Type B pancreatic cell (in vitro differentiated cells): Measurements from ENCODE around the gene TSFM. TPM values are rescaled to one million over a fixed set of nuclear protein-coding genes. Genes with fewer than 3 reads are reported as not detected.

Source experiments
- DNase-seq: peaks from one replicate; pipeline ENCODE4 v3.0.0; 2021; ENCODE audit warnings: mixed read lengths; ENCODE audit not compliant: unreplicated experiment; ENCODE audit errors: extremely low spot score
- H3K27ac Mint-ChIP-seq: 2 replicates; pipeline ENCODE4 v1.8.0; 2021; ENCODE audit warnings: mild to moderate bottlenecking, mixed read lengths
- H3K27me3 Mint-ChIP-seq: 2 replicates; pipeline ENCODE4 v1.8.0; 2021; ENCODE audit warnings: mixed read lengths
- H3K36me3 Mint-ChIP-seq: 2 replicates; pipeline ENCODE4 v1.8.0; 2021; ENCODE audit warnings: mixed read lengths
- H3K4me1 Mint-ChIP-seq: one replicate; pipeline ENCODE4 v1.8.0; 2021; ENCODE audit warnings: mixed read lengths; ENCODE audit not compliant: unreplicated experiment
- H3K4me3 Mint-ChIP-seq: 2 replicates; pipeline ENCODE4 v1.8.0; 2021; ENCODE audit warnings: mild to moderate bottlenecking, mixed read lengths
- H3K9me3 Mint-ChIP-seq: 2 replicates; pipeline ENCODE4 v1.8.0; 2021; ENCODE audit warnings: mixed read lengths
- total RNA-seq: library from RNA; stranded (reverse); gene quantifications from 2 replicates; pipeline ENCODE4 v1.2.1, GENCODE V29; 2021; ENCODE audit warnings: low replicate concordance
- TF ChIP-seq, protein P1 (sequence below): fragments of 200-600 bp; sonication (generic); conservative IDR thresholded peaks from 2 replicates; pipeline ENCODE4 v1.5.0; 2021; ENCODE audit warnings: antibody characterized with exemption, mild to moderate bottlenecking

TSFM gene
- total RNA-seq, 1 donor from 2014 or later, result 33.0 TPM

GRCh38 chr12:57833672-57834071 is 51.1 kb downstream of the TSFM start:
- TF ChIP-seq, protein P1, sequence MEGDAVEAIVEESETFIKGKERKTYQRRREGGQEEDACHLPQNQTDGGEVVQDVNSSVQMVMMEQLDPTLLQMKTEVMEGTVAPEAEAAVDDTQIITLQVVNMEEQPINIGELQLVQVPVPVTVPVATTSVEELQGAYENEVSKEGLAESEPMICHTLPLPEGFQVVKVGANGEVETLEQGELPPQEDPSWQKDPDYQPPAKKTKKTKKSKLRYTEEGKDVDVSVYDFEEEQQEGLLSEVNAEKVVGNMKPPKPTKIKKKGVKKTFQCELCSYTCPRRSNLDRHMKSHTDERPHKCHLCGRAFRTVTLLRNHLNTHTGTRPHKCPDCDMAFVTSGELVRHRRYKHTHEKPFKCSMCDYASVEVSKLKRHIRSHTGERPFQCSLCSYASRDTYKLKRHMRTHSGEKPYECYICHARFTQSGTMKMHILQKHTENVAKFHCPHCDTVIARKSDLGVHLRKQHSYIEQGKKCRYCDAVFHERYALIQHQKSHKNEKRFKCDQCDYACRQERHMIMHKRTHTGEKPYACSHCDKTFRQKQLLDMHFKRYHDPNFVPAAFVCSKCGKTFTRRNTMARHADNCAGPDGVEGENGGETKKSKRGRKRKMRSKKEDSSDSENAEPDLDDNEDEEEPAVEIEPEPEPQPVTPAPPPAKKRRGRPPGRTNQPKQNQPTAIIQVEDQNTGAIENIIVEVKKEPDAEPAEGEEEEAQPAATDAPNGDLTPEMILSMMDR, result no peak
- Mint-ChIP-seq H3K27me3 (no peaks in the 10 kb centered on the region), H3K4me3 (peak overlapping the region; percentile 59), H3K4me1 (peaks cover 46% of the 10 kb centered on the region), H3K27ac (peak overlapping the region; percentile 39), H3K36me3 (no peaks in the 10 kb centered on the region), H3K9me3 (no peaks in the 10 kb centered on the region)
- DNase-seq, result no peak

DNA sequence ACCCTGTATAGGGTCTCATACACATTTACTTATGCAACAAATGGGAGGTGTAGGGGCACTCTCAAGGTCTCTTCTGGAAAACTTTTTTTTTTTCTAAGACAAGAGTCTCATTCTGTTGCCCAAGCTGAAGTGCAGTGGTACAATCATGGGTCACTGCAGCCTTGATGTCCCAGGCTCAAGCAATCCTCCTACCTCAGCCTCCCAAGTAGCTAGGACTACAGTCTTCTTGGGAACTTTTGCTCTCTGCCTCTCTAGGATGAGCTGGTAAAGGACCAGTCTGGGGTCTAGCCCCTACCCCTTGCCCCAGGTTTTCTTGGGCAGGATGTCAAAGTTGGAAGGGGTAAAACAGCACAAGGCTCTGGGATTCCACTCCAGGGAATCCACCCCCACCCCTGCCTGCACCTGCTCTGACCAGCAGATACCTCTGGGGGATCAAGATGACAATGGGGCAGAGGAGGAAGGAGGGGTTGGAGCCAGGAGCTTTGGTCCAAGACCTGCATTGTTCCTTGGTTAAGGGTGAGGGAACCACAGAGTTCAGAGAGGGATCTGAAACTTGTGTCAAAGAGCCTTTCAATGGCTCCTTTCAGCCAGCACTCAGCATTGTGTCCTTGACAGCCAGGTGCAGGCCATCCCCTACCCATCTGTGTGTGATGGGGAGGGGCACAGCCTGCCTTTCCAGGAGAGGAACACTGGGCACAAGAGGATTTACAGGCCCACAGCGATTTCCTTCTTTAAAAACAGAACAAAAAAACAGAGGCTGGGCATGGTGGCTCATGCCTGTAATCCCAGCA is 51.7 kb downstream of the TSFM start:
- Mint-ChIP-seq H3K27me3 (no peaks in the 10 kb centered on the region), H3K36me3 (no peaks in the 10 kb centered on the region), H3K4me3 (no peak overlapping the region), H3K27ac (peak overlapping the region; percentile 39), H3K9me3 (no peaks in the 10 kb centered on the region), H3K4me1 (peaks cover 52% of the 10 kb centered on the region)
- TF ChIP-seq, protein P1, result no peak
- no peak for DNase-seq

GRCh38 chr12:57835366-57836288 is 53.0 kb downstream of the TSFM start:
- H3K4me3 Mint-ChIP-seq, result no peak overlapping the region
- peak overlapping the region; percentile 29 for H3K27ac Mint-ChIP-seq
- H3K27me3 Mint-ChIP-seq, result no peaks in the 10 kb centered on the region
- no peak for DNase-seq
- H3K9me3 Mint-ChIP-seq, result no peaks in the 10 kb centered on the region
- peaks cover 65% of the 10 kb centered on the region for H3K4me1 Mint-ChIP-seq
- no peaks in the 10 kb centered on the region for H3K36me3 Mint-ChIP-seq
- TF ChIP-seq, protein P1, result no peak

- TF ChIP-seq, protein P1, result no peak
- peaks cover 71% of the 10 kb centered on the region for H3K4me1 Mint-ChIP-seq
- H3K9me3 Mint-ChIP-seq, result no peaks in the 10 kb centered on the region
- H3K27ac Mint-ChIP-seq, result peak overlapping the region; percentile 78
- H3K4me3 Mint-ChIP-seq, result peak overlapping the region; percentile 83
- H3K36me3 Mint-ChIP-seq, result no peaks in the 10 kb centered on the region
- no peaks in the 10 kb centered on the region for H3K27me3 Mint-ChIP-seq
- DNase-seq, result no peak
Observed at GRCh38 chr12:57836442-57837375, 54.1 kb downstream of the TSFM start.
